Stimulated activated CD4-positive, alpha-beta T cell treated with anti-CD3 and anti-CD28 coated beads, Interleukin-12 subunit alpha, Interleukin-12 subunit beta, amount 100 ng/mL, for 24 hours (primary cell): ENCODE measurements around the gene PAGE5.

Experiments
- DNase-seq, 2 experiments: peaks; one replicate each; pipeline ENCODE4 v3.0.0-alpha.2; 2020; ENCODE audit warnings: low read depth in 2 of 2

The PAGE5 gene, protein sequence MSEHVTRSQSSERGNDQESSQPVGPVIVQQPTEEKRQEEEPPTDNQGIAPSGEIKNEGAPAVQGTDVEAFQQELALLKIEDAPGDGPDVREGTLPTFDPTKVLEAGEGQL

GRCh38 chrX:55220119-55220794, at the start of gene PAGE5:
TSS of gene PAGE5 (plus strand) at chrX:55220346. CDS start at chrX:55221383, 1,037 bp downstream.
- DNase-seq = no peak

DNA sequence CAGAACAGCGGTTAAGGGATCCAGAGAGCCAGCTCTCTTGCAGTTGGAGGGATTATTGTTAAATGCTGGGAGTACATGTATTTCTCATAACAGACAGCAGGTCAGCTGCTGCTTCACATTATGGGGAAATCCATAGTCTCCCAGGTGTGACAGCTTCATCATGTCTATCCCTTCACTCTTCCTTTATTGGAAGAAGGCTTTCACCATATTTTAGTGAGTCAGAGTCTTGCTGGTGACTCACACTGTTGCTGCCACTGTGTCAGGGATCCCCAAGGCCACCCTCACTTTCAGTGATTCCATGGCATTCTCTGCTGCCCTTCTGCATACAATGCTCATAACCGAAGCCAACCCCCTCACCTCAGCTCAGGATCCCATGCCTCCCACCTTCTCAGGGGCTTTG, 32.9 kb upstream of the PAGE5 start:
- no peak for DNase-seq

GRCh38 chrX:55196688-55197087, 23.5 kb upstream of the PAGE5 start:
- DNase-seq = no peak

DNA sequence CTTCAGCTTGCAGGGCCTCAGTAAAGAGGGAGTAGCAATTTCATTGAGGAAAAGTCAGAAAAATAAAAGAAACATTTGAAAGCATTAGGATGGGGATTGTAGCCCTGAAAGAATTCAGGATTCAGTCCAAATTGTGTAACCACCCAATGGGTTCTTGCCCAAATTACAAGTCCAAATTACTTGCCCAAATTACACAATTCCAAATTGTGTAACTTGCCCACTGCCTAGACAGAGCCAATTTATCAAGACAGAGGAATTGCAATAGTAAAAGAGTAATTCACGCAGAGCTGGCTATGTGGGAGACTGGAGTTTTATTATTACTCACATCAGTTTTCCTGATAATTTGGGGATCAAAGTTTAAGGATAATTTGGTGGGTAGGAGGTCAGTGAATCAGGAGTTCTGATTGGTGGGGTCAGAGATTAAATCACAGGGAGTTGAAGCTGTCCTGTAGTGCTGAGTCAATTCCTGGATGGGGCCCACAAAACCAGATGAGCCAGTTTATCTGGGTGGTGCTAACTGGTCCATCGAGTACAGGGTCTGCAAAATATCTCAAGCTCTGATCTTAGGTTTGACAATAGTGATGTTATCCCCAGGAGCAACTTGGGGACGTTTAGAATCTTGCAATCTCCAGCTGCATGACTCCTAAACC, 18.1 kb upstream of the PAGE5 start:
- DNase-seq = no peak

- DNase-seq = no peak
Observed at GRCh38 chrX:55206162-55206941, 13.8 kb upstream of the PAGE5 start.

DNA sequence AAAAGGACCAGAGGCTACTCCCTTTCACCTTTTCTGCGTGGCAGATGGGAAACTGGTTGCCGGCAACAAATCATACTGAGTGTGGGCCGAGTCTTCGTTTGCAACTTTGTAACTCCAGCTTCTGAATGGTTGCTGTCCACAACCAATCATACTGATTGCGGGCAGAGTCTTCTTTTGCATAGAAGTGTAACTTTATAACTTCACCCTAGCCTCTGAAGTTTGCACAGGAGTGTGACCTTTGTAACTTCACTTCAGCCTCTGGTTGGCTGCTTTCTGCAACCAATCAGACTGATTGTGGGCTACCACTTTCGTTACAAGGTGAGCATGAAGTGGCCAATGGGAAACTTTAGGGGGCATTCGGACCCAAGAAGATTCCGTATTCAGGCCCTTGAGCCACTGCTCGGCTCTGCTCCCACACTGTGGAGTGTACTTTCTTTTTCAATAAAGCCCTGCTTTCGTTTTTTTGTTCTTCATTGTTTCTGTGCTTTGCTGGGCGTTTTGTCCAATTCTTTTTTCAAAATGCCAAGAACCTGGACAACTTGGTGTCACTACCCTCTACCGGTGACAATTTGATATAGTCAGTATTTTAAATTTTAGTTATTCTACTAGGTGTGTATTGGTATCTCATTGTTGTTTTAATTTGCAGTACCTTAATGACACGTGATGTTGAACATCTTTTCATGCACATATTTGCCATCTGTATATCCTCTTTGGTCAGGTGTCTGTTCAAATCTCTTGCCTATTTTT, 9.0 kb upstream of the PAGE5 start:
- DNase-seq = no peak

GRCh38 chrX:55213381-55213780, 6.8 kb upstream of the PAGE5 start:
- DNase-seq = no peak

DNA sequence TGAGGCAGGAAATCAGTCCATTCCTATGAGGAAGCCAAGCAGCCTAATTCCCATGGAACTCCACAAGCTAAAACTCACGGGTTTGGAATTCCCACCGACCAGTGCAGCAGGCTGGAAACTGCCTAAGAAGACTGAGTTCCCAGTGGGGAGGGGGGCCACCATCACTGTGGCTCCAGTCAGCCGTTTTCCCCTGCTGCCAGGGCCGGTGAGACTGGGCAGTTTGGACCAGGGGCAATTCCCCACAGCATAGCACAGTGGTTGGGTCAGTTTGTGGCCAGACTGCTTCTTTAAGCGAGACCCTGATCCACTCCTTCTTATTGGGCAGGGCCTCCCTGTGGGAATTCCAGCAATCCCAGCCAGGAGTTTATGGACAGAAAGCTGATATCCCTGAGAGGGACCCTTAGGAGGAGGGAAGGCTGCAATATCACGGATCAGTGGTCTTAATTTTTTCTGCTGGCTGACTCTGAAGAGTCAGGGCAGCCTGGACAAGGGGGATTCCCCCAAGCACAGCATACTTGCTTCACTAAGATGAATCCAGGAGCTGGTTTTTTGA, 20.7 kb downstream of the PAGE5 start:
- no peak for DNase-seq

DNA sequence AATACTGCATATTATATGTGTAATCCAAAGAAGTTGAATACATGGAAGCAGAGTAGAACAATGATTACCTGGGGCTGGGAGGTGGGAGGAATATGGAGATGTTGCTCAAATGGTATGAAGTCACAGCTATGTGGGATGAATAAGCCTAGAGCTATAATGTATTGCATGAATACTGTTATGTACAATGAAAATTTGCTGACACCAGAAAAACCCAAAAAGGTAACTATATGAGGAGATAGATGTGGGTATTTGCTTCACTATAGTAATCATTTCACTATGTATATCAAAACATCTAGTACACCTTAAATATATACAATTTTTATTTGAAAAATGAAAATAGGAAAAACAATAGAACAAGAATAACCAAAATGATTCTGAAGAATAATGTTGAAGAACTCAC, 33.4 kb downstream of the PAGE5 start:
- no peak for DNase-seq

DNA sequence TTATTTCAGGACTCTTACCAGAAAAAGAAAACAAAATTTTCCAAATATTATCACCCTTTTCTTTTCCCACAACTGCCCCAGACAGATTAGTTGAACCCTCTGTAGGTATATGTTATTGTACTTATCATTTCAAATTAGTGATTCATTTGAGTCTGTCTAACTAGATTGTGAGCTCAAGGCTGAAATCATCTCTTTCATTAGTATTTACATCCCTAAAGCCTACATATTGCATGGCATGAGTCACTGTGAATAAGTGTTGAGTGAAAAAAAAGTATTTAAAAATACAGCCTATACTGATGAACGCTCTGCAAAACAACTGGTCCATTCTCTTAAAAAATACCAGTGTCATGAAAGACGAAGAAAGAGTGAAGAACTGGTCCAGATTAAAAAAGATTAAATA, 40.7 kb downstream of the PAGE5 start:
- no peak for DNase-seq

DNA sequence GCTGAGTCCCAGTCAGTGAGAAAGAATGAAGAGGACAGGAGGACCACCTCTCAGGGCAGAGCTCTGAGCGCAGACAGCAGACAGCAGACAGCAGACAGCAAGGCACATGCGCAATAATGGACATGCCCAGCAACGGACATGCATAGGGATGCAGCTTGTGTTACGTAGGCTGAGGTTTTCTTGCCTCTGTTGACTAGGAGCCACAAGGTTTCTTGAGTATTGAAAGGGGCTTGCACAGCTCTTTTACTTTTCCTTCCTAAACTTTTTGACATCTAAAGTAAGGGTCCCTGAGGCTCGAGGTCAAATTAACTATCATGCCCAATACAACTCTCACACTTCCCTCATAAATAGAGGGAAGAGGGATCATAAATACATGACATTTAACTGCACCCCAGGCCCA, 44.7 kb downstream of the PAGE5 start, which contains the start of gene PAGE3:
Gene PAGE3, minus strand, starts transcription at position 101 of the 400 bp plus-strand sequence. CDS start 1,013 bp downstream, outside the sequence.
- DNase-seq = no peak
